Measurements from ENCODE around the gene TRPC1. TPM values are rescaled to one million over a fixed set of nuclear protein-coding genes. Genes with fewer than 3 reads are reported as not detected.
A peak's percentile ranks its signal among the peaks of the same experiment; 100 is the strongest.
"Not testable (repeated sequence)": the region's sequence is repeated elsewhere in the genome, so short reads cannot be mapped to it uniquely, and the experiment has no call there.

TRPC1 gene
- total and polyA plus RNA-seq, 2 experiments from 2014 or later: 7.7 to 17.1 TPM

GRCh38 chr3:142706321-142707127 is 17.3 kb upstream of the TRPC1 start:
- Histone ChIP-seq H3K27me3 (replicated peaks; ENCODE audit: insufficient read depth) (no peaks in the 10 kb centered on the region), H3K36me3 (ENCODE audit: low read depth) (no peaks in the 10 kb centered on the region), H2AFZ (no peak overlapping the region), H3F3A (ENCODE audit: insufficient read depth) (no peaks in the 10 kb centered on the region), H3K4me2 (ENCODE audit: unreplicated experiment) (no peak overlapping the region), H3K79me2 (ENCODE audit: insufficient read depth) (no peaks in the 10 kb centered on the region), H3K4me1 (ENCODE audit: insufficient read depth) (no peaks in the 10 kb centered on the region), H3K9me2 (ENCODE audit: insufficient read depth) (no peaks in the 10 kb centered on the region), H4K20me1 (ENCODE audit: insufficient read depth) (no peaks in the 10 kb centered on the region), H3K4me3 (no peak overlapping the region), H3K9me3 (ENCODE audit: low read depth) (no peaks in the 10 kb centered on the region), H3K27ac (no peak overlapping the region), H3K9ac (no peak overlapping the region)
- in situ Hi-C loops (cut with MboI): no loop called here
- DNase-seq: no peak
- TF ChIP-seq EZH2 (IDR thresholded peaks at IDR 0.05; ENCODE audit: insufficient read depth, poor library complexity, severe bottlenecking) (no peak), EZH2phosphoT487 (IDR thresholded peaks at IDR 0.05; ENCODE audit: insufficient read depth, low read depth) (no peak)
- 88 to 90% methylated on average over 7 of the region's 7 CpGs for WGBS, 2 experiments (ENCODE audit: low coverage in 1 of 2, low lambda C conversion rate in 2 of 2, missing lambda C conversion rate in 2 of 2)

- H3K36me3 ChIP-seq (ENCODE audit: low read depth): no peaks in the 10 kb centered on the region
- TF ChIP-seq EZH2 (IDR thresholded peaks at IDR 0.05; ENCODE audit: insufficient read depth, poor library complexity, severe bottlenecking) (no peak), EZH2phosphoT487 (IDR thresholded peaks at IDR 0.05; ENCODE audit: insufficient read depth, low read depth) (no peak)
- no peak overlapping the region for H2AFZ ChIP-seq
- no peak for DNase-seq
- H3K4me1 ChIP-seq (ENCODE audit: insufficient read depth): no peaks in the 10 kb centered on the region
- in situ Hi-C loops (cut with MboI): no loop called here
- no peaks in the 10 kb centered on the region for H3K79me2 ChIP-seq (ENCODE audit: insufficient read depth)
- no peak overlapping the region for H3K9ac ChIP-seq
- H3F3A ChIP-seq (ENCODE audit: insufficient read depth): no peaks in the 10 kb centered on the region
- no peaks in the 10 kb centered on the region for H3K27me3 ChIP-seq (replicated peaks; ENCODE audit: insufficient read depth)
- H3K4me2 ChIP-seq (ENCODE audit: unreplicated experiment): no peak overlapping the region
- H4K20me1 ChIP-seq (ENCODE audit: insufficient read depth): no peaks in the 10 kb centered on the region
- no peak overlapping the region for H3K4me3 ChIP-seq
- no peaks in the 10 kb centered on the region for H3K9me3 ChIP-seq (ENCODE audit: low read depth)
- 79 to 82% methylated on average over 5 of the region's 5 CpGs for WGBS, 2 experiments (ENCODE audit: low coverage in 1 of 2, low lambda C conversion rate in 2 of 2, missing lambda C conversion rate in 2 of 2)
- H3K9me2 ChIP-seq (ENCODE audit: insufficient read depth): no peaks in the 10 kb centered on the region
- no peak overlapping the region for H3K27ac ChIP-seq
Measured at GRCh38 chr3:142709207-142709606, 14.6 kb upstream of the TRPC1 start.

- H2AFZ ChIP-seq; H3K27ac ChIP-seq; H3K9ac ChIP-seq; H3K4me2 ChIP-seq (ENCODE audit: unreplicated experiment); H3K4me1 ChIP-seq (ENCODE audit: insufficient read depth); H3K9me3 ChIP-seq (ENCODE audit: low read depth); H3K79me2 ChIP-seq (ENCODE audit: insufficient read depth); H3K36me3 ChIP-seq (ENCODE audit: low read depth); H4K20me1 ChIP-seq (ENCODE audit: insufficient read depth); H3K27me3 ChIP-seq (replicated peaks; ENCODE audit: insufficient read depth); H3K4me3 ChIP-seq; H3F3A ChIP-seq (ENCODE audit: insufficient read depth); H3K9me2 ChIP-seq (ENCODE audit: insufficient read depth); in situ Hi-C loops (cut with MboI): not testable (repeated sequence)
- peak; percentile 7 for DNase-seq
- WGBS, 2 experiments (ENCODE audit: low coverage in 1 of 2, low lambda C conversion rate in 2 of 2, missing lambda C conversion rate in 2 of 2): 86 to 88% methylated on average over 3 of the region's 3 CpGs
Measured at GRCh38 chr3:142714882-142715281, 9.0 kb upstream of the TRPC1 start.

GRCh38 chr3:142716102-142716501 is 7.7 kb upstream of the TRPC1 start:
- Histone ChIP-seq H3K4me1 (ENCODE audit: insufficient read depth) (no peaks in the 10 kb centered on the region), H2AFZ (no peak overlapping the region), H3K36me3 (ENCODE audit: low read depth) (no peaks in the 10 kb centered on the region), H3K9me3 (ENCODE audit: low read depth) (no peaks in the 10 kb centered on the region), H3K79me2 (ENCODE audit: insufficient read depth) (no peaks in the 10 kb centered on the region), H3K9ac (no peak overlapping the region), H4K20me1 (ENCODE audit: insufficient read depth) (no peaks in the 10 kb centered on the region), H3K4me3 (no peak overlapping the region), H3K27me3 (replicated peaks; ENCODE audit: insufficient read depth) (no peaks in the 10 kb centered on the region), H3K9me2 (ENCODE audit: insufficient read depth) (no peaks in the 10 kb centered on the region), H3K27ac (no peak overlapping the region), H3F3A (ENCODE audit: insufficient read depth) (no peaks in the 10 kb centered on the region), H3K4me2 (ENCODE audit: unreplicated experiment) (no peak overlapping the region)
- in situ Hi-C loops (cut with MboI): no loop called here
- no peak for DNase-seq
- TF ChIP-seq EZH2phosphoT487 (IDR thresholded peaks at IDR 0.05; ENCODE audit: insufficient read depth, low read depth): no peak
- no peak for TF ChIP-seq EZH2 (IDR thresholded peaks at IDR 0.05; ENCODE audit: insufficient read depth, poor library complexity, severe bottlenecking)
- 57 to 60% methylated on average over 4 of the region's 4 CpGs for WGBS, 2 experiments (ENCODE audit: low coverage in 1 of 2, low lambda C conversion rate in 2 of 2, missing lambda C conversion rate in 2 of 2)

- Histone ChIP-seq H3K4me1 (ENCODE audit: insufficient read depth) (peaks cover 9% of the 10 kb centered on the region; the same call in 1 of the 2 replicates), H3F3A (ENCODE audit: insufficient read depth) (no peaks in the 10 kb centered on the region), H2AFZ (peak overlapping the region; percentile 85), H3K9me3 (ENCODE audit: low read depth) (no peaks in the 10 kb centered on the region), H3K36me3 (ENCODE audit: low read depth) (peaks cover under 1% of the 10 kb centered on the region; the same call in 1 of the 2 replicates), H4K20me1 (ENCODE audit: insufficient read depth) (no peaks in the 10 kb centered on the region), H3K27ac (no peak overlapping the region), H3K27me3 (replicated peaks; ENCODE audit: insufficient read depth) (no peaks in the 10 kb centered on the region), H3K9ac (peak overlapping the region; percentile 87), H3K9me2 (ENCODE audit: insufficient read depth) (no peaks in the 10 kb centered on the region), H3K4me3 (peak overlapping the region; percentile 84), H3K4me2 (ENCODE audit: unreplicated experiment) (peak overlapping the region; percentile 78), H3K79me2 (ENCODE audit: insufficient read depth) (peaks cover 38% of the 10 kb centered on the region)
- TF ChIP-seq EZH2 (IDR thresholded peaks at IDR 0.05; ENCODE audit: insufficient read depth, poor library complexity, severe bottlenecking) (no peak), EZH2phosphoT487 (IDR thresholded peaks at IDR 0.05; ENCODE audit: insufficient read depth, low read depth) (no peak)
- in situ Hi-C loops (cut with MboI): no loop called here
- WGBS, 2 experiments (ENCODE audit: low coverage in 1 of 2, low lambda C conversion rate in 2 of 2, missing lambda C conversion rate in 2 of 2): 1% methylated on average over 9 to 10 of the region's 10 CpGs
- no peak for DNase-seq
Measured at GRCh38 chr3:142723665-142723967, 218 bp upstream of the TRPC1 start.
